ENCODE results near the gene PROCA1. TPM values are rescaled to one million over a fixed set of nuclear protein-coding genes. Genes with fewer than 3 reads are reported as not detected.
"Not testable (repeated sequence)": the region's sequence is repeated elsewhere in the genome, so short reads cannot be mapped to it uniquely, and the experiment has no call there.

Gene PROCA1
- total RNA-seq, 1 donor from 2014 or later, result 12.5 TPM

DNA sequence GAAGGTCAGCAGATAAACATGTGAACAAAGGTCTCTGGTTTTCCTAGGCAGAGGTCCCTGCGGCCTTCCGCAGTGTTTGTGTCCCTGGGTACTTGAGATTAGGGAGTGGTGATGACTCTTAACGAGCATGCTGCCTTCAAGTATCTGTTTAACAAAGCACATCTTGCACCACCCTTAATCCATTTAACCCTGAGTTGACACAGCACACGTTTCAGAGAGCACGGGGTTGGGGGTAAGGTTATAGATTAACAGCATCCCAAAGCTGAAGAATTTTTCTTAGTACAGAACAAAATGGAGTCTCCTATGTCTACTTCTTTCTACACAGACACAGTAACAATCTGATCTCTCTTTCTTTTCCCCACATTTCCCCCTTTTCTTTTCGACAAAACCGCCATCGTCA lies 53.3 kb downstream of the PROCA1 start:
- not testable (repeated sequence) for H3K4me3 Mint-ChIP-seq; H3K9me3 Mint-ChIP-seq; H3K27ac Mint-ChIP-seq; H3F3A ChIP-seq (ENCODE audit: low read depth); H3K9ac ChIP-seq; H3K4me3 ChIP-seq; H3K4me2 ChIP-seq; H2AFZ ChIP-seq (replicated peaks); H3K27ac ChIP-seq; H3K27me3 Mint-ChIP-seq (ENCODE audit: insufficient read depth, low read depth); H3K4me1 ChIP-seq; H3K9me3 ChIP-seq (ENCODE audit: low read depth); H3K27me3 ChIP-seq; H4K20me1 ChIP-seq (ENCODE audit: low read depth); DNase-seq (ENCODE audit: low spot score)
- peaks cover 33% of the 10 kb centered on the region for H3K36me3 Mint-ChIP-seq
- peaks cover 66% of the 10 kb centered on the region for H3K79me2 ChIP-seq (ENCODE audit: low read depth)
- H3K36me3 ChIP-seq, result peaks cover 10% of the 10 kb centered on the region
- peaks cover 17% of the 10 kb centered on the region for H3K4me1 Mint-ChIP-seq

GRCh38 chr17:28657756-28658155 lies 53.9 kb downstream of the PROCA1 start:
- no peak overlapping the region for H2AFZ ChIP-seq (replicated peaks)
- no peak overlapping the region for H3K4me2 ChIP-seq
- H3K4me3 ChIP-seq, result no peak overlapping the region
- H4K20me1 ChIP-seq (ENCODE audit: low read depth), result peaks cover 11% of the 10 kb centered on the region
- peaks cover 6% of the 10 kb centered on the region for H3K27me3 Mint-ChIP-seq (ENCODE audit: insufficient read depth, low read depth)
- peaks cover under 1% of the 10 kb centered on the region for H3K4me1 ChIP-seq
- H3K27me3 ChIP-seq, result no peaks in the 10 kb centered on the region
- peaks cover 10% of the 10 kb centered on the region for H3K36me3 ChIP-seq
- TF ChIP-seq CTCF (IDR thresholded peaks at IDR 0.05), result no peak
- no peak for TF ChIP-seq EZH2 (IDR thresholded peaks at IDR 0.05)
- TF ChIP-seq EZH2phosphoT487 (IDR thresholded peaks at IDR 0.05), result no peak
- peaks cover 7% of the 10 kb centered on the region for H3K9me3 Mint-ChIP-seq
- H3K4me1 Mint-ChIP-seq, result peaks cover 11% of the 10 kb centered on the region
- H3K36me3 Mint-ChIP-seq, result peaks cover 33% of the 10 kb centered on the region
- peaks cover 60% of the 10 kb centered on the region for H3K79me2 ChIP-seq (ENCODE audit: low read depth)
- DNase-seq (ENCODE audit: low spot score), result no peak
- no peak overlapping the region for H3K27ac ChIP-seq
- H3K9ac ChIP-seq, result no peak overlapping the region
- H3K9me3 ChIP-seq (ENCODE audit: low read depth), result peaks cover 8% of the 10 kb centered on the region
- peaks cover 2% of the 10 kb centered on the region for H3F3A ChIP-seq (ENCODE audit: low read depth)
- H3K4me3 Mint-ChIP-seq, result no peak overlapping the region
- H3K27ac Mint-ChIP-seq, result no peak overlapping the region

DNA sequence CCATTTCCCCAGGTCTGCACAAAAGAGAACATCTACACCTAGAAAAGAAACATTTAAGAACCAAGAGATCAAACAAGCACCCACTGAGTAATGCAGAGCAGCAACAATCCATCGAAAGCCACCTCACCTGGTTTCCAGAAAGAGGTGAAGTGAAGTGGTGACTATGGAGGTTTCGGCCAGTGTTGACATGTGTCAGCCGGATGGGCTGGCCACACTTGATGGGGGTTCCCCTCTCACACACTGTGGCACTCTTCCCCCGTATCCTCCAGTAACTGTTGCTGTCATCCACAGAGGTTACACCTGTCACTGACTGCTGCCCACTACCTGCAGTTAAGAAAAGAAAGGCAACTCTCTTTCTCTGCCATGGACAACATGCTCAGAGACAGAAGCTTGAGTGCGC lies 56.5 kb downstream of the PROCA1 start:
- H3K4me3 Mint-ChIP-seq, result no peak overlapping the region
- Histone ChIP-seq H3F3A (ENCODE audit: low read depth) (no peaks in the 10 kb centered on the region), H3K4me3 (no peak overlapping the region), H3K9ac (no peak overlapping the region), H3K36me3 (peaks cover 8% of the 10 kb centered on the region), H3K79me2 (ENCODE audit: low read depth) (peaks cover 37% of the 10 kb centered on the region), H4K20me1 (ENCODE audit: low read depth) (peaks cover 8% of the 10 kb centered on the region), H3K4me1 (no peaks in the 10 kb centered on the region), H3K27ac (no peak overlapping the region), H3K27me3 (no peaks in the 10 kb centered on the region), H2AFZ (replicated peaks) (no peak overlapping the region), H3K9me3 (ENCODE audit: low read depth) (peaks cover 2% of the 10 kb centered on the region), H3K4me2 (no peak overlapping the region)
- DNase-seq (ENCODE audit: low spot score), result no peak
- TF ChIP-seq EZH2 (IDR thresholded peaks at IDR 0.05) (no peak), CTCF (IDR thresholded peaks at IDR 0.05) (no peak), EZH2phosphoT487 (IDR thresholded peaks at IDR 0.05) (no peak)
- H3K27me3 Mint-ChIP-seq (ENCODE audit: insufficient read depth, low read depth), result peaks cover 4% of the 10 kb centered on the region
- H3K9me3 Mint-ChIP-seq, result no peaks in the 10 kb centered on the region
- H3K27ac Mint-ChIP-seq, result no peak overlapping the region
- H3K36me3 Mint-ChIP-seq, result peaks cover 22% of the 10 kb centered on the region
- H3K4me1 Mint-ChIP-seq, result no peaks in the 10 kb centered on the region

Small RNAs within 50 kb of the gene (small RNA-seq; reads per million reads assigned to genes)
- gene SNORD42A (not detected), gene SNORD42B (not detected), gene SNORD4A (not detected), gene SNORD4B (not detected)

Other genes starting within 250 kb of the PROCA1 start
- not detected in 2 replicates for gene SLC13A2, start 238.2 kb downstream of the PROCA1 start, total RNA-seq (ENCODE audit: low replicate concordance)
- not detected in 2 replicates for gene FOXN1, start 205.5 kb downstream of the PROCA1 start, total RNA-seq (ENCODE audit: low replicate concordance)
- gene UNC119, start 159.3 kb downstream of the PROCA1 start, total RNA-seq (ENCODE audit: low replicate concordance), result 61.4 and 103 TPM in 2 replicates
- 15.2 and 39.5 TPM in 2 replicates for gene PIGS, start 140.4 kb downstream of the PROCA1 start, total RNA-seq (ENCODE audit: low replicate concordance)
- gene ALDOC, start 135.0 kb downstream of the PROCA1 start, total RNA-seq (ENCODE audit: low replicate concordance), result 38.6 and 66.6 TPM in 2 replicates
- 141 TPM in 2 replicates for gene SPAG5, start 112.9 kb downstream of the PROCA1 start, total RNA-seq (ENCODE audit: low replicate concordance)
- gene RSKR, start 97.7 kb downstream of the PROCA1 start, total RNA-seq (ENCODE audit: low replicate concordance), result 26.5 and 31.8 TPM in 2 replicates
- gene BLTP2, start 66.7 kb downstream of the PROCA1 start, total RNA-seq (ENCODE audit: low replicate concordance), result 91.2 and 130 TPM in 2 replicates
- gene SDF2, start 50.0 kb downstream of the PROCA1 start, total RNA-seq (ENCODE audit: low replicate concordance), result 34.3 and 62.7 TPM in 2 replicates
- gene SUPT6H, start 49.7 kb downstream of the PROCA1 start, total RNA-seq (ENCODE audit: low replicate concordance), result 29.9 and 38.6 TPM in 2 replicates
- 82.8 and 133 TPM in 2 replicates for gene RAB34, start 6.0 kb upstream of the PROCA1 start, total RNA-seq (ENCODE audit: low replicate concordance)
- gene RPL23A, start 8.1 kb upstream of the PROCA1 start, total RNA-seq (ENCODE audit: low replicate concordance), result 581 and 932 TPM in 2 replicates
- 10.0 and 13.4 TPM in 2 replicates for gene TLCD1, start 14.3 kb upstream of the PROCA1 start, total RNA-seq (ENCODE audit: low replicate concordance)
- gene NEK8, start 16.9 kb upstream of the PROCA1 start, total RNA-seq (ENCODE audit: low replicate concordance), result 3.7 and 9.2 TPM in 2 replicates
- gene TRAF4, start 32.1 kb upstream of the PROCA1 start, total RNA-seq (ENCODE audit: low replicate concordance), result 32.2 and 94.1 TPM in 2 replicates
- gene FAM222B, start 130.9 kb upstream of the PROCA1 start, total RNA-seq (ENCODE audit: low replicate concordance), result 7.1 and 17.7 TPM in 2 replicates
- 25.8 and 44.8 TPM in 2 replicates for gene ERAL1, start 143.1 kb upstream of the PROCA1 start, total RNA-seq (ENCODE audit: low replicate concordance)
- gene FLOT2, start 185.8 kb upstream of the PROCA1 start, total RNA-seq (ENCODE audit: low replicate concordance), result 84.0 and 131 TPM in 2 replicates
- gene DHRS13, start 191.2 kb upstream of the PROCA1 start, total RNA-seq (ENCODE audit: low replicate concordance), result 25.6 and 36.0 TPM in 2 replicates
- 49.1 and 54.3 TPM in 2 replicates for gene PHF12, start 239.6 kb upstream of the PROCA1 start, total RNA-seq (ENCODE audit: low replicate concordance)